ENCODE measurements around the gene ATG5.
"Not testable (repeated sequence)": the region's sequence is repeated elsewhere in the genome, so short reads cannot be mapped to it uniquely, and the experiment has no call there.

Gene ATG5

GRCh38 chr6:106152476-106152875, 173.1 kb downstream of the ATG5 start:
- DNase-seq, result not testable (repeated sequence)

- DNase-seq, result peak; percentile 47
Observed at GRCh38 chr6:106149472-106150069, 176.0 kb downstream of the ATG5 start.

GRCh38 chr6:106147476-106147875, 178.1 kb downstream of the ATG5 start:
- DNase-seq, result no peak

GRCh38 chr6:106146852-106147351, 178.7 kb downstream of the ATG5 start:
- no peak for DNase-seq

GRCh38 chr6:106145741-106146227, 179.8 kb downstream of the ATG5 start:
- no peak for DNase-seq

- no peak for DNase-seq
Observed at GRCh38 chr6:106145144-106145543, 180.4 kb downstream of the ATG5 start.

- no peak for DNase-seq
Observed at GRCh38 chr6:106143665-106144064, 181.9 kb downstream of the ATG5 start.

GRCh38 chr6:106142876-106143431, 182.6 kb downstream of the ATG5 start:
- no peak for DNase-seq

GRCh38 chr6:106141441-106142237, 183.9 kb downstream of the ATG5 start:
- DNase-seq, result peak; percentile 55

GRCh38 chr6:106138151-106138550, 187.4 kb downstream of the ATG5 start:
- no peak for DNase-seq

GRCh38 chr6:106136845-106137244, 188.7 kb downstream of the ATG5 start:
- no peak for DNase-seq

- DNase-seq, result no peak
Observed at GRCh38 chr6:106135911-106136571, 189.5 kb downstream of the ATG5 start.

GRCh38 chr6:106134906-106135634, 190.5 kb downstream of the ATG5 start:
- no peak for DNase-seq
